Naive thymus-derived CD4-positive, alpha-beta T cell (primary cell): Measurements from ENCODE around the gene RAB22A. TPM values are rescaled to one million over a fixed set of nuclear protein-coding genes. Genes with fewer than 3 reads are reported as not detected.
"Not testable (repeated sequence)": the region's sequence is repeated elsewhere in the genome, so short reads cannot be mapped to it uniquely, and the experiment has no call there.

Experiments used
- ATAC-seq: fragments of 150-1000 bp; cut with Tn5 transposase; 2 replicates; pipeline ENCODE4 v1.10.0; 2021; ENCODE audit warnings: mild to moderate bottlenecking, moderate library complexity
- CTCF ChIA-PET: fragments of 350-600 bp; sonication (Branson Sonifier 250); formaldehyde crosslinking; loops from one replicate; lab custom pipeline; 2021; ENCODE audit warnings: antibody characterized with exemption; lab: Charles Lee
- POLR2A ChIA-PET: fragments of 350-600 bp; sonication (Branson Sonifier 250); formaldehyde crosslinking; loops from one replicate; lab custom pipeline; 2021; ENCODE audit warnings: antibody characterized with exemption, inconsistent platforms; lab: Charles Lee
- DNase-seq, 9 donors: peaks; one replicate each; pipeline versions ENCODE4 v3.0.0 to v3.0.0-alpha.2; 2020 to 2022; ENCODE audit warnings: mixed read lengths in 1 of 9
- H3K27ac ChIP-seq: one replicate; pipeline ENCODE4 v1.7.0; 2013; ENCODE audit warnings: mild to moderate bottlenecking, low read depth, low read length, moderate library complexity
- H3K27me3 ChIP-seq, 2 donors: one replicate each; pipeline ENCODE4 v1.7.0; 2013; ENCODE audit warnings: low read length in 2 of 2, mild to moderate bottlenecking in 2 of 2, moderate library complexity in 2 of 2; ENCODE audit not compliant: control insufficient read depth in 2 of 2, insufficient read depth in 2 of 2
- H3K36me3 ChIP-seq, 3 experiments: 1 replicate in 2 of 3; 2 replicates in 1 of 3; pipeline ENCODE4 v1.7.0; 2013; ENCODE audit warnings: low read length in 3 of 3, mild to moderate bottlenecking in 3 of 3, moderate library complexity in 1 of 3; ENCODE audit not compliant: insufficient read depth in 3 of 3, control insufficient read depth in 2 of 3
- H3K4me1 ChIP-seq, 2 donors: one replicate each; pipeline ENCODE4 v1.7.0; 2013; ENCODE audit warnings: low read length in 2 of 2, mild to moderate bottlenecking in 2 of 2, moderate library complexity in 1 of 2; ENCODE audit not compliant: control insufficient read depth in 2 of 2, insufficient read depth in 2 of 2
- H3K4me3 ChIP-seq: 2 replicates; pipeline ENCODE4 v1.7.0; 2013; ENCODE audit warnings: mild to moderate bottlenecking, low read length
- H3K9me3 ChIP-seq, 3 experiments: 1 replicate in 2 of 3; 2 replicates in 1 of 3; pipeline ENCODE4 v1.7.0; 2013; ENCODE audit warnings: low read length in 3 of 3; ENCODE audit not compliant: control insufficient read depth in 2 of 3
- H3K27ac Mint-ChIP-seq, 9 donors: one replicate each; pipeline ENCODE4 v1.8.0; 2020 to 2022; ENCODE audit warnings: mixed read lengths in 9 of 9, mild to moderate bottlenecking in 8 of 9, moderate library complexity in 5 of 9, inconsistent platforms in 2 of 9
- H3K27me3 Mint-ChIP-seq, 5 donors: one replicate each; pipeline ENCODE4 v1.8.0; 2021 to 2022; ENCODE audit warnings: mixed read lengths in 5 of 5, mild to moderate bottlenecking in 1 of 5
- H3K36me3 Mint-ChIP-seq, 5 donors: one replicate each; pipeline ENCODE4 v1.8.0; 2020 to 2022; ENCODE audit warnings: mixed read lengths in 5 of 5, mild to moderate bottlenecking in 3 of 5, inconsistent platforms in 1 of 5
- H3K4me1 Mint-ChIP-seq, 7 donors: one replicate each; pipeline ENCODE4 v1.8.0; 2020 to 2022; ENCODE audit warnings: mixed read lengths in 7 of 7, mild to moderate bottlenecking in 3 of 7, inconsistent platforms in 1 of 7
- H3K4me3 Mint-ChIP-seq, 10 donors: one replicate each; pipeline ENCODE4 v1.8.0; 2020 to 2022; ENCODE audit warnings: mild to moderate bottlenecking in 10 of 10, mixed read lengths in 10 of 10, moderate library complexity in 6 of 10, inconsistent platforms in 2 of 10
- H3K9me3 Mint-ChIP-seq, 11 donors: one replicate each; pipeline ENCODE4 v1.8.0; 2020 to 2022; ENCODE audit warnings: mixed read lengths in 11 of 11, mild to moderate bottlenecking in 4 of 11, inconsistent platforms in 1 of 11, moderate library complexity in 1 of 11
- intact Hi-C, 2 donors: fragments of 100-400 bp; cut with micrococcal nuclease; formaldehyde crosslinking; loops; one replicate each; pipeline ENCODE4 v1.15.1; 2023
- polyA plus RNA-seq, 2 donors: library from polyadenylated mRNA; unstranded; fragments of 300-500 nt; fragmentation: Illumina TruSeq; gene quantifications; one replicate each; pipeline ENCODE4 v1.2.3, GENCODE V29; 2021
- total RNA-seq, 6 experiments: library from RNA in 5 of 6; stranded (reverse) in 5 of 6; gene quantifications; 1 replicate in 5 of 6; 2 replicates in 1 of 6; pipeline ENCODE4 v1.2.3 and lab custom pipeline; 2021 to 2026

The RAB22A gene
- total and polyA plus RNA-seq, 7 experiments from 2014 or later = 10.4 to 24.7 (median 17.8) TPM

- peak in 7 of 9 donors; percentile 19 to 47 (median 37) for DNase-seq
- Mint-ChIP-seq H3K27me3 (no peaks in the 10 kb centered on the region), H3K27ac (peak overlapping the region in 8 of 9 donors; percentile 79 to 93 (median 89)), H3K4me1 (peaks cover 13 to 44% (median 39%) of the 10 kb centered on the region in 7 donors), H3K36me3 (peaks cover 0 to 6% (median 0%) of the 10 kb centered on the region in 5 donors), H3K4me3 (peak overlapping the region; percentile 62 to 84 (median 73)), H3K9me3 (no peaks in the 10 kb centered on the region)
- H3K36me3 ChIP-seq = no peaks in the 10 kb centered on the region
- no peaks in the 10 kb centered on the region for H3K27me3 ChIP-seq
- ChIA-PET POLR2A (interaction anchor here (0.8 to 1.7 kb wide), 4 partner anchors 17 to 243 kb away, joined by 3 to 14 read pairs (median 4); partner anchors contain the start of genes RAB22A, STX16 and VAPB), CTCF (no interaction called here)
- peaks cover 21 to 35% of the 10 kb centered on the region in 2 donors for H3K4me1 ChIP-seq
- H3K27ac ChIP-seq = peak overlapping the region; percentile 60
- peak; percentile 77 for ATAC-seq
- intact Hi-C loops = loop anchor here (1.0 to 5.0 kb wide), 5 partner anchors 8 to 101 kb away; partner anchors contain the start of genes VAPB (in 2 of the 2) and RAB22A (in 1 of the 2)
- H3K9me3 ChIP-seq = no peaks in the 10 kb centered on the region
- H3K4me3 ChIP-seq = peak overlapping the region; percentile 25
Observed at GRCh38 chr20:58407966-58408557, 98.5 kb downstream of the RAB22A start.

- Mint-ChIP-seq H3K27ac (peak overlapping the region in 8 of 9 donors; percentile 79 to 93 (median 89)), H3K36me3 (peaks cover 0 to 6% (median 0%) of the 10 kb centered on the region in 5 donors), H3K9me3 (no peaks in the 10 kb centered on the region), H3K4me3 (peak overlapping the region; percentile 38 to 84 (median 73)), H3K4me1 (peaks cover 13 to 44% (median 39%) of the 10 kb centered on the region in 7 donors), H3K27me3 (no peaks in the 10 kb centered on the region)
- Histone ChIP-seq H3K27me3 (no peaks in the 10 kb centered on the region), H3K27ac (peak overlapping the region; percentile 60), H3K4me3 (peak overlapping the region; percentile 25), H3K9me3 (no peaks in the 10 kb centered on the region), H3K36me3 (no peaks in the 10 kb centered on the region), H3K4me1 (peaks cover 21 to 32% of the 10 kb centered on the region in 2 donors)
- DNase-seq (peak in 5 of 9 donors; percentile 32 to 44 (median 36)), ATAC-seq (peak; percentile 78)
- intact Hi-C loops = loop anchor here (1.0 to 5.0 kb wide), 5 partner anchors 8 to 101 kb away; partner anchors contain the start of genes VAPB (in 2 of the 2) and RAB22A (in 1 of the 2)
- ChIA-PET CTCF (no interaction called here), POLR2A (interaction anchor here (0.8 to 1.7 kb wide), 3 partner anchors 18 to 242 kb away, joined by 3 to 14 read pairs (median 5); partner anchors contain the start of genes STX16 and VAPB)
Observed at GRCh38 chr20:58408603-58409246, 99.2 kb downstream of the RAB22A start.

- H3K9me3 ChIP-seq, CTCF ChIA-PET, H3K4me3 ChIP-seq, DNase-seq, H3K27ac ChIP-seq, H3K27ac Mint-ChIP-seq, ATAC-seq, H3K9me3 Mint-ChIP-seq, H3K27me3 Mint-ChIP-seq, H3K27me3 ChIP-seq, POLR2A ChIA-PET, intact Hi-C loops, H3K4me3 Mint-ChIP-seq, H3K36me3 ChIP-seq: not testable (repeated sequence)
- H3K4me1 Mint-ChIP-seq = peaks cover 25 to 65% (median 50%) of the 10 kb centered on the region in 7 donors
- H3K4me1 ChIP-seq = peaks cover 18 to 23% of the 10 kb centered on the region in 2 donors
- peaks cover under 1 to 25% (median 23%) of the 10 kb centered on the region in 5 donors for H3K36me3 Mint-ChIP-seq
Observed at GRCh38 chr20:58414216-58414615, 104.7 kb downstream of the RAB22A start.

GRCh38 chr20:58414786-58415185 is 105.3 kb downstream of the RAB22A start:
- H3K4me3 Mint-ChIP-seq = peak overlapping the region in 3 of 10 donors; percentile 12 to 48 (median 33)
- intact Hi-C loops = not testable (repeated sequence)

GRCh38 chr20:58416057-58416456 is 106.5 kb downstream of the RAB22A start:
- CTCF ChIA-PET = no interaction called here
- H3K4me1 ChIP-seq = peaks cover 11 to 16% of the 10 kb centered on the region in 2 donors
- no peaks in the 10 kb centered on the region for H3K9me3 ChIP-seq
- ATAC-seq (no peak), DNase-seq (no peak)
- peaks cover 0 to 24% (median 5%) of the 10 kb centered on the region in 3 experiments for H3K36me3 ChIP-seq
- POLR2A ChIA-PET = interaction anchor here (0.8 kb wide), 1 partner anchor 837 kb away, joined by 3 read pairs; no protein-coding TSS in a partner anchor
- Mint-ChIP-seq H3K4me3 (peak overlapping the region in 7 of 10 donors; percentile 5 to 67 (median 27)), H3K27me3 (no peaks in the 10 kb centered on the region), H3K36me3 (peaks cover 13 to 40% (median 34%) of the 10 kb centered on the region in 5 donors), H3K9me3 (peaks cover 0 to 4% (median 2%) of the 10 kb centered on the region in 11 donors), H3K27ac (peak overlapping the region in 8 of 9 donors; percentile 60 to 87 (median 77)), H3K4me1 (peaks cover 15 to 61% (median 36%) of the 10 kb centered on the region in 7 donors)
- H3K4me3 ChIP-seq = no peak overlapping the region
- no peaks in the 10 kb centered on the region for H3K27me3 ChIP-seq
- H3K27ac ChIP-seq = no peak overlapping the region
- intact Hi-C loops = loop anchor here in 1 of 2 donors (1.0 kb wide), 1 partner anchor 8 kb away; no protein-coding TSS in a partner anchor

More at GRCh38 chr20:58414786-58415185, 105.3 kb downstream of the RAB22A start:
- H3K4me3 ChIP-seq, H3K27ac ChIP-seq, H3K27me3 ChIP-seq, CTCF ChIA-PET, POLR2A ChIA-PET, ATAC-seq, DNase-seq, H3K9me3 Mint-ChIP-seq, H3K9me3 ChIP-seq, H3K27me3 Mint-ChIP-seq: not testable (repeated sequence)
- H3K36me3 Mint-ChIP-seq = peaks cover 6 to 31% (median 29%) of the 10 kb centered on the region in 5 donors
- peaks cover 12 to 19% of the 10 kb centered on the region in 2 donors for H3K4me1 ChIP-seq
- H3K36me3 ChIP-seq = peaks cover 0 to 13% (median 5%) of the 10 kb centered on the region in 3 experiments
- peaks cover 21 to 65% (median 46%) of the 10 kb centered on the region in 7 donors for H3K4me1 Mint-ChIP-seq
- H3K27ac Mint-ChIP-seq = peak overlapping the region in 5 of 9 donors; percentile 2 to 80 (median 73)

GRCh38 chr20:58416835-58417234 is 107.3 kb downstream of the RAB22A start:
- Mint-ChIP-seq H3K9me3 (peaks cover 0 to 4% (median 2%) of the 10 kb centered on the region in 11 donors), H3K27ac (peak overlapping the region; percentile 52 to 87 (median 77)), H3K4me3 (peak overlapping the region in 8 of 10 donors; percentile 19 to 67 (median 49)), H3K36me3 (peaks cover 13 to 40% (median 34%) of the 10 kb centered on the region in 5 donors), H3K4me1 (peaks cover 15 to 63% (median 38%) of the 10 kb centered on the region in 7 donors), H3K27me3 (no peaks in the 10 kb centered on the region)
- intact Hi-C loops = loop anchor here in 1 of 2 donors (1.0 kb wide), 1 partner anchor 9 kb away; no protein-coding TSS in a partner anchor
- ChIA-PET POLR2A (interaction anchor here (0.8 to 1.2 kb wide), 2 partner anchors 28 to 836 kb away, joined by 3 read pairs; partner anchors contain the start of gene VAPB), CTCF (interaction anchor here (0.6 kb wide), 1 partner anchor 209 kb away, joined by 3 read pairs; no protein-coding TSS in a partner anchor)
- Histone ChIP-seq H3K9me3 (no peaks in the 10 kb centered on the region), H3K4me1 (peaks cover 11 to 16% of the 10 kb centered on the region in 2 donors), H3K36me3 (peaks cover 0 to 25% (median 5%) of the 10 kb centered on the region in 3 experiments), H3K27me3 (no peaks in the 10 kb centered on the region), H3K27ac (no peak overlapping the region), H3K4me3 (no peak overlapping the region)
- ATAC-seq (no peak), DNase-seq (peak in 6 of 9 donors; percentile 4 to 37 (median 18))
